DND-41 (cell line): ENCODE data around the gene ACKR3.

Source experiments
- ATAC-seq: fragments of 200-7000 bp; cut with Tn5 transposase; 3 replicates; pipeline ENCODE4 v1.9.1; 2021; ENCODE audit warnings: low read depth; ENCODE audit not compliant: insufficient read depth
- DNase-seq: peaks from one replicate; pipeline ENCODE4 v3.0.0-alpha.2; 2020
- H2AFZ ChIP-seq: 2 replicates; pipeline ENCODE4 v1.6.0; 2012; ENCODE audit warnings: low read depth, low read length
- H3K27ac ChIP-seq: 2 replicates; pipeline ENCODE4 v1.5.1; 2012; ENCODE audit warnings: low read length, inconsistent platforms
- H3K27me3 ChIP-seq: fragments of 200-600 bp; sonication (generic); 2 replicates; pipeline ENCODE4 v1.6.0; 2012; ENCODE audit warnings: low read length, mild to moderate bottlenecking, inconsistent platforms; ENCODE audit not compliant: insufficient read depth, poor library complexity
- H3K36me3 ChIP-seq: 2 replicates; pipeline ENCODE4 v1.5.1; 2012; ENCODE audit warnings: low read length, inconsistent platforms; ENCODE audit not compliant: insufficient read depth
- H3K4me1 ChIP-seq: 2 replicates; pipeline ENCODE4 v1.5.1; 2012; ENCODE audit warnings: mild to moderate bottlenecking, low read length; ENCODE audit not compliant: insufficient read depth
- H3K4me2 ChIP-seq: 2 replicates; pipeline ENCODE4 v1.6.0; 2012; ENCODE audit warnings: mild to moderate bottlenecking, moderate library complexity, low read length, inconsistent platforms; ENCODE audit not compliant: insufficient read depth
- H3K4me3 ChIP-seq, 2 experiments: fragments of 200-600 bp in 1 of 2; shearing (Covaris generic) in 1 of 2; 2 replicates each; pipeline ENCODE4 v1.5.1; 2012 to 2016; ENCODE audit warnings: inconsistent platforms in 2 of 2, low read length in 2 of 2, mild to moderate bottlenecking in 2 of 2, low read depth in 1 of 2, moderate library complexity in 1 of 2
- H3K79me2 ChIP-seq: 2 replicates; pipeline ENCODE4 v1.6.0; 2012; ENCODE audit warnings: low read length, inconsistent platforms; ENCODE audit not compliant: insufficient read depth
- H3K9ac ChIP-seq: 2 replicates; pipeline ENCODE4 v1.6.0; 2012; ENCODE audit warnings: low read depth, mild to moderate bottlenecking, inconsistent platforms, low read length, moderate library complexity
- H3K9me3 ChIP-seq: 2 replicates; pipeline ENCODE4 v1.5.1; 2012; ENCODE audit warnings: low read length, moderate library complexity, mild to moderate bottlenecking, inconsistent platforms; ENCODE audit not compliant: insufficient read depth, severe bottlenecking
- H4K20me1 ChIP-seq: 2 replicates; pipeline ENCODE4 v1.6.0; 2012; ENCODE audit warnings: low read length; ENCODE audit not compliant: insufficient read depth
- EZH2 ChIP-seq: IDR thresholded peaks from 3 replicates; pipeline ENCODE4 v1.6.1; 2012; ENCODE audit warnings: borderline replicate concordance, low read depth, mild to moderate bottlenecking, moderate library complexity, low read length, inconsistent platforms; ENCODE audit not compliant: severe bottlenecking
- TF ChIP-seq, protein P1 (sequence below): IDR thresholded peaks from 2 replicates; pipeline ENCODE4 v1.5.1; 2012; ENCODE audit warnings: borderline replicate concordance, low read length, moderate library complexity, mild to moderate bottlenecking; ENCODE audit not compliant: poor library complexity, severe bottlenecking; ENCODE audit errors: extremely low read depth

Gene ACKR3

GRCh38 chr2:236631281-236631855 is 61.7 kb downstream of the ACKR3 start:
- no peaks in the 10 kb centered on the region for H3K79me2 ChIP-seq
- H3K9ac ChIP-seq: no peak overlapping the region
- H3K4me3 ChIP-seq: no peak overlapping the region
- ATAC-seq: no peak
- H3K4me1 ChIP-seq: peaks cover 3% of the 10 kb centered on the region; the same call in 1 of the 2 replicates
- H3K9me3 ChIP-seq: no peaks in the 10 kb centered on the region
- no peak overlapping the region for H3K4me2 ChIP-seq
- 0 out of 2 replicates have a peak, but pooled peaks cover 3% of the 10 kb centered on the region for H4K20me1 ChIP-seq
- no peak for DNase-seq
- TF ChIP-seq, protein P1, sequence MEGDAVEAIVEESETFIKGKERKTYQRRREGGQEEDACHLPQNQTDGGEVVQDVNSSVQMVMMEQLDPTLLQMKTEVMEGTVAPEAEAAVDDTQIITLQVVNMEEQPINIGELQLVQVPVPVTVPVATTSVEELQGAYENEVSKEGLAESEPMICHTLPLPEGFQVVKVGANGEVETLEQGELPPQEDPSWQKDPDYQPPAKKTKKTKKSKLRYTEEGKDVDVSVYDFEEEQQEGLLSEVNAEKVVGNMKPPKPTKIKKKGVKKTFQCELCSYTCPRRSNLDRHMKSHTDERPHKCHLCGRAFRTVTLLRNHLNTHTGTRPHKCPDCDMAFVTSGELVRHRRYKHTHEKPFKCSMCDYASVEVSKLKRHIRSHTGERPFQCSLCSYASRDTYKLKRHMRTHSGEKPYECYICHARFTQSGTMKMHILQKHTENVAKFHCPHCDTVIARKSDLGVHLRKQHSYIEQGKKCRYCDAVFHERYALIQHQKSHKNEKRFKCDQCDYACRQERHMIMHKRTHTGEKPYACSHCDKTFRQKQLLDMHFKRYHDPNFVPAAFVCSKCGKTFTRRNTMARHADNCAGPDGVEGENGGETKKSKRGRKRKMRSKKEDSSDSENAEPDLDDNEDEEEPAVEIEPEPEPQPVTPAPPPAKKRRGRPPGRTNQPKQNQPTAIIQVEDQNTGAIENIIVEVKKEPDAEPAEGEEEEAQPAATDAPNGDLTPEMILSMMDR: no peak
- no peak for TF ChIP-seq EZH2
- H3K27ac ChIP-seq: no peak overlapping the region
- peaks cover 4% of the 10 kb centered on the region for H3K27me3 ChIP-seq
- no peak overlapping the region for H2AFZ ChIP-seq
- H3K36me3 ChIP-seq: no peaks in the 10 kb centered on the region

DNA sequence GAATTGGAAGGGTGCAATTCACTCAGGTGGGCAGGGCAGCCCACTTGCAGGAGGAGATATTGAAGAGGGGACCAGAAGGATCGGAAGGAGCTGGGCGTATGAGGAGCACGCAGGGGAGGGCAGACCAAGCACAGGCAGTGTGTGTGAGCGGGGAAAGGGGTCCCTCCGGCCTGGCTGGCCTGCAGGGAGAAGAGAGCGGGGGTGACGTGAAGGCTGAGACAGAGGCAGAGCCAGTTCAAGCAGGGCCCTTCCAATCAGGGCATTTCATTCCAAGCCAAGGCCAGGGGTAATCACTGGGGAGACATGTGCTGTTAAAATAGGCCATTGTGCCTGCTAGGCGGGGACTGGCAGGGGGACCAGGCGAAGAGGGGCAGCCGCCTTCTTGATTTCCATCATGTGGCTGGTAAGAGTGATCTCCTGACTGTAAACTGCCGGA is 62.2 kb downstream of the ACKR3 start:
- H3K9me3 ChIP-seq: no peaks in the 10 kb centered on the region
- no peak overlapping the region for H3K4me3 ChIP-seq
- H3K27ac ChIP-seq: no peak overlapping the region
- peaks cover 4% of the 10 kb centered on the region for H3K27me3 ChIP-seq
- peaks cover 3% of the 10 kb centered on the region; the same call in 1 of the 2 replicates for H3K4me1 ChIP-seq
- DNase-seq (no peak), ATAC-seq (no peak; the same call in 2 of the 3 replicates)
- H3K79me2 ChIP-seq: no peaks in the 10 kb centered on the region
- H3K4me2 ChIP-seq: no peak overlapping the region
- no peaks in the 10 kb centered on the region for H3K36me3 ChIP-seq
- no peak overlapping the region for H3K9ac ChIP-seq
- 0 out of 2 replicates have a peak, but pooled peaks cover 3% of the 10 kb centered on the region for H4K20me1 ChIP-seq
- TF ChIP-seq, protein P1: no peak
- TF ChIP-seq EZH2: no peak
- H2AFZ ChIP-seq: no peak overlapping the region
